ENCODE results near the gene TARS1. TPM values are rescaled to one million over a fixed set of nuclear protein-coding genes. Genes with fewer than 3 reads are reported as not detected.

TARS1 gene
- total RNA-seq, 1 experiment from 2014 or later, result 380 TPM

- DNase-seq (ENCODE audit: low spot score), result peak; percentile 10
These were observed 772 bp upstream of the TARS1 start for GRCh38 chr5:33439905-33440481.

- peak; percentile 54 for DNase-seq (ENCODE audit: low spot score)
These were observed 744 bp downstream of the TARS1 start for GRCh38 chr5:33441241-33442177.

- DNase-seq (ENCODE audit: low spot score), result no peak
These were observed 3.8 kb downstream of the TARS1 start for GRCh38 chr5:33444542-33444941.

- DNase-seq (ENCODE audit: low spot score), result no peak
These were observed 5.0 kb downstream of the TARS1 start for GRCh38 chr5:33445798-33446197.

GRCh38 chr5:33448118-33448517 is 7.4 kb downstream of the TARS1 start:
- no peak for DNase-seq (ENCODE audit: low spot score)

GRCh38 chr5:33457126-33457525 is 16.4 kb downstream of the TARS1 start:
- DNase-seq (ENCODE audit: low spot score), result no peak

GRCh38 chr5:33457817-33458216 is 17.1 kb downstream of the TARS1 start:
- DNase-seq (ENCODE audit: low spot score), result no peak

GRCh38 chr5:33460210-33460609 is 19.4 kb downstream of the TARS1 start:
- DNase-seq (ENCODE audit: low spot score), result no peak

GRCh38 chr5:33462456-33462855 is 21.7 kb downstream of the TARS1 start:
- no peak for DNase-seq (ENCODE audit: low spot score)

GRCh38 chr5:33465120-33465519 is 24.4 kb downstream of the TARS1 start:
- DNase-seq (ENCODE audit: low spot score), result no peak

GRCh38 chr5:33468775-33469435 is 28.1 kb downstream of the TARS1 start:
- no peak for DNase-seq (ENCODE audit: low spot score)

GRCh38 chr5:33470544-33470943 is 29.8 kb downstream of the TARS1 start:
- peak; percentile 33 for DNase-seq (ENCODE audit: low spot score)

- no peak for DNase-seq (ENCODE audit: low spot score)
These were observed 32.1 kb downstream of the TARS1 start for GRCh38 chr5:33472805-33473409.

GRCh38 chr5:33474004-33474403 is 33.2 kb downstream of the TARS1 start:
- DNase-seq (ENCODE audit: low spot score), result no peak

GRCh38 chr5:33474931-33475499 is 34.2 kb downstream of the TARS1 start:
- DNase-seq (ENCODE audit: low spot score), result no peak

GRCh38 chr5:33475706-33476105 is 34.9 kb downstream of the TARS1 start:
- DNase-seq (ENCODE audit: low spot score), result no peak

- DNase-seq (ENCODE audit: low spot score), result no peak
These were observed 36.2 kb downstream of the TARS1 start for GRCh38 chr5:33476992-33477391.

- no peak for DNase-seq (ENCODE audit: low spot score)
These were observed 37.1 kb downstream of the TARS1 start for GRCh38 chr5:33477816-33478215.

- DNase-seq (ENCODE audit: low spot score), result no peak
These were observed 38.5 kb downstream of the TARS1 start for GRCh38 chr5:33479311-33479710.

GRCh38 chr5:33480876-33481275 is 40.1 kb downstream of the TARS1 start:
- DNase-seq (ENCODE audit: low spot score), result no peak

GRCh38 chr5:33482335-33482734 is 41.6 kb downstream of the TARS1 start:
- no peak for DNase-seq (ENCODE audit: low spot score)

GRCh38 chr5:33487236-33487635 is 46.5 kb downstream of the TARS1 start:
- no peak for DNase-seq (ENCODE audit: low spot score)
